Peyer's patch (tissue), 4 donors: ENCODE measurements around the gene PDXK.

Experiments used
- POLR2A ChIP-seq, 2 donors: fragments of 450-650 bp; IDR thresholded peaks; one replicate each; pipeline ENCODE4 v1.5.1; 2017; ENCODE audit warnings: antibody characterized with exemption in 2 of 2, mild to moderate bottlenecking in 2 of 2, moderate library complexity in 2 of 2
- TF ChIP-seq, protein P1 (sequence below), 6 experiments: fragments of 450-650 bp in 4 of 6; fragments of 200-600 bp in 2 of 6; sonication (generic) in 1 of 6; IDR thresholded peaks; one replicate each; pipeline ENCODE4 v1.5.1; 2017 to 2019; ENCODE audit warnings: antibody characterized with exemption in 6 of 6, mild to moderate bottlenecking in 3 of 6, moderate library complexity in 1 of 6

- TF ChIP-seq, protein P1, sequence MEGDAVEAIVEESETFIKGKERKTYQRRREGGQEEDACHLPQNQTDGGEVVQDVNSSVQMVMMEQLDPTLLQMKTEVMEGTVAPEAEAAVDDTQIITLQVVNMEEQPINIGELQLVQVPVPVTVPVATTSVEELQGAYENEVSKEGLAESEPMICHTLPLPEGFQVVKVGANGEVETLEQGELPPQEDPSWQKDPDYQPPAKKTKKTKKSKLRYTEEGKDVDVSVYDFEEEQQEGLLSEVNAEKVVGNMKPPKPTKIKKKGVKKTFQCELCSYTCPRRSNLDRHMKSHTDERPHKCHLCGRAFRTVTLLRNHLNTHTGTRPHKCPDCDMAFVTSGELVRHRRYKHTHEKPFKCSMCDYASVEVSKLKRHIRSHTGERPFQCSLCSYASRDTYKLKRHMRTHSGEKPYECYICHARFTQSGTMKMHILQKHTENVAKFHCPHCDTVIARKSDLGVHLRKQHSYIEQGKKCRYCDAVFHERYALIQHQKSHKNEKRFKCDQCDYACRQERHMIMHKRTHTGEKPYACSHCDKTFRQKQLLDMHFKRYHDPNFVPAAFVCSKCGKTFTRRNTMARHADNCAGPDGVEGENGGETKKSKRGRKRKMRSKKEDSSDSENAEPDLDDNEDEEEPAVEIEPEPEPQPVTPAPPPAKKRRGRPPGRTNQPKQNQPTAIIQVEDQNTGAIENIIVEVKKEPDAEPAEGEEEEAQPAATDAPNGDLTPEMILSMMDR (IDR thresholded peaks at IDR 0.05) = no peak
- no peak for TF ChIP-seq POLR2A (IDR thresholded peaks at IDR 0.05)
Measured at GRCh38 chr21:43728154-43728466, 9.2 kb downstream of the PDXK start.
